Measurements from ENCODE around the gene GRIA4.

GRIA4 gene

GRCh38 chr11:105741488-105742020 is 131.7 kb downstream of the GRIA4 start:
- H3K9me3 ChIP-seq (ENCODE audit: control insufficient read depth, insufficient read depth, low read depth, low read length): no peaks in the 10 kb centered on the region
- TF ChIP-seq ZNF354C (tag by site-specific recombination; IDR thresholded peaks at IDR 0.05; ENCODE audit: borderline replicate concordance, low read depth) (no peak), ELK4 (IDR thresholded peaks at IDR 0.05; ENCODE audit: borderline replicate concordance, low read depth, low read length) (no peak), ZNF24 (tag by site-specific recombination; IDR thresholded peaks at IDR 0.05) (no peak), ZBTB1 (tag by site-specific recombination; IDR thresholded peaks at IDR 0.05) (no peak), ZNF350 (tag by site-specific recombination; IDR thresholded peaks at IDR 0.05) (no peak), ZNF692 (tag by site-specific recombination; IDR thresholded peaks at IDR 0.05) (no peak), PRDM2 (tag by site-specific recombination; IDR thresholded peaks at IDR 0.05; ENCODE audit: borderline replicate concordance) (no peak), ZNF174 (tag by site-specific recombination; IDR thresholded peaks at IDR 0.05) (no peak), BCL11A (tag by site-specific recombination; IDR thresholded peaks at IDR 0.05; ENCODE audit: low read depth) (no peak), GLI2 (tag by site-specific recombination; IDR thresholded peaks at IDR 0.05; ENCODE audit: borderline replicate concordance, low read depth) (no peak), ZNF530 (tag by site-specific recombination; IDR thresholded peaks at IDR 0.05; ENCODE audit: low read depth) (no peak)
- ChIA-PET CTCF (interaction anchor here (0.6 kb wide), 1 partner anchor 581 kb away, joined by 3 read pairs; no protein-coding TSS in a partner anchor), POLR2A (no interaction called here)
- no peaks in the 10 kb centered on the region for H3K4me1 ChIP-seq (ENCODE audit: control insufficient read depth, insufficient read depth, low read length)
- H3K27ac ChIP-seq (ENCODE audit: extremely low read depth, low read depth, low read length): no peak overlapping the region
- no peaks in the 10 kb centered on the region for H3K36me3 ChIP-seq (ENCODE audit: control insufficient read depth in 2 of 2, insufficient read depth in 1 of 2, low read length in 2 of 2)
- no peak overlapping the region for H3K4me3 ChIP-seq (ENCODE audit: low read depth, low read length)

- H3K36me3 ChIP-seq (ENCODE audit: control insufficient read depth in 2 of 2, insufficient read depth in 1 of 2, low read length in 2 of 2): no peaks in the 10 kb centered on the region
- ChIA-PET POLR2A (no interaction called here), CTCF (no interaction called here)
- H3K4me1 ChIP-seq (ENCODE audit: control insufficient read depth, insufficient read depth, low read length): no peaks in the 10 kb centered on the region
- no peak overlapping the region for H3K4me3 ChIP-seq (ENCODE audit: low read depth, low read length)
- H3K27ac ChIP-seq (ENCODE audit: extremely low read depth, low read depth, low read length): no peak overlapping the region
- no peaks in the 10 kb centered on the region for H3K9me3 ChIP-seq (ENCODE audit: control insufficient read depth, insufficient read depth, low read depth, low read length)
- TF ChIP-seq ATF2 (tag by site-specific recombination; IDR thresholded peaks at IDR 0.05; ENCODE audit: low read depth): no peak
- TF ChIP-seq ZNF704 (tag by site-specific recombination; IDR thresholded peaks at IDR 0.05): no peak
- TF ChIP-seq ZNF148 (tag by site-specific recombination; IDR thresholded peaks at IDR 0.05; ENCODE audit: borderline replicate concordance): no peak
- TF ChIP-seq SALL2 (tag by site-specific recombination; IDR thresholded peaks at IDR 0.05; ENCODE audit: borderline replicate concordance): no peak
- no peak for TF ChIP-seq ZNF37A (tag by site-specific recombination; IDR thresholded peaks at IDR 0.05)
- no peak for TF ChIP-seq MEIS1 (CRISPR knock-in tag; IDR thresholded peaks at IDR 0.05; ENCODE audit: borderline replicate concordance)
- TF ChIP-seq PRDM6 (tag by site-specific recombination; IDR thresholded peaks at IDR 0.05): no peak
These were observed 144.4 kb downstream of the GRIA4 start for GRCh38 chr11:105754260-105754659.

All from HEK293 (cell line).